ENCODE data around the gene FOXK1.

The FOXK1 gene

GRCh38 chr7:4683884-4684565 lies 1.9 kb downstream of the FOXK1 start (continued):
- TF ChIP-seq, protein P1, sequence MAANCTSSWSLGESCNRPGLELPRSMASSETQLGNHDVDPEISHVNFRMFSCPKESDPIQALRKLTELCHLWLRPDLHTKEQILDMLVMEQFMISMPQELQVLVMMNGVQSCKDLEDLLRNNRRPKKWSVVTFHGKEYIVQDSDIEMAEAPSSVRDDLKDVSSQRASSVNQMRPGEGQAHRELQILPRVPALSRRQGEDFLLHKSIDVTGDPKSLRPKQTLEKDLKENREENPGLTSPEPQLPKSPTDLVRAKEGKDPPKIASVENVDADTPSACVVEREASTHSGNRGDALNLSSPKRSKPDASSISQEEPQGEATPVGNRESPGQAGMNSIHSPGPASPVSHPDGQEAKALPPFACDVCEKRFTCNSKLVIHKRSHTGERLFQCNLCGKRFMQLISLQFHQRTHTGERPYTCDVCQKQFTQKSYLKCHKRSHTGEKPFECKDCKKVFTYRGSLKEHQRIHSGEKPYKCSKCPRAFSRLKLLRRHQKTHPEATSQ (tag by site-specific recombination; IDR thresholded peaks at IDR 0.05) = no peak
- 0 out of 2 replicates have a peak, but pooled peaks have one; percentile 9 for TF ChIP-seq ZBTB8A (tag by site-specific recombination; IDR thresholded peaks at IDR 0.05)
- no peak for TF ChIP-seq ZNF16 (tag by site-specific recombination; IDR thresholded peaks at IDR 0.05; ENCODE audit: low read depth)
- no peak for TF ChIP-seq ZFP3 (tag by site-specific recombination; IDR thresholded peaks at IDR 0.05; ENCODE audit: low read depth)
- peak; percentile 54 for TF ChIP-seq ZBTB20 (tag by site-specific recombination; IDR thresholded peaks at IDR 0.05)
- no peak for TF ChIP-seq ZNF48 (tag by site-specific recombination; IDR thresholded peaks at IDR 0.05)
- peak; percentile 15 for TF ChIP-seq SP2 (tag by site-specific recombination; IDR thresholded peaks at IDR 0.05)
- no peak for TF ChIP-seq ZNF223 (tag by site-specific recombination; IDR thresholded peaks at IDR 0.05)
- no peak for TF ChIP-seq ZNF837 (tag by site-specific recombination; IDR thresholded peaks at IDR 0.05)
- 0 out of 2 replicates have a peak, but pooled peaks have one; percentile 27 for TF ChIP-seq ZEB2 (tag by site-specific recombination; IDR thresholded peaks at IDR 0.05)
- TF ChIP-seq ZNF202 (tag by site-specific recombination; IDR thresholded peaks at IDR 0.05; ENCODE audit: borderline replicate concordance) = no peak
- peak; percentile 73 for TF ChIP-seq SP7 (tag by site-specific recombination; IDR thresholded peaks at IDR 0.05)
- no peak for TF ChIP-seq ZNF510 (tag by site-specific recombination; IDR thresholded peaks at IDR 0.05; ENCODE audit: insufficient replicate concordance)
- TF ChIP-seq ZNF350 (tag by site-specific recombination; IDR thresholded peaks at IDR 0.05) = no peak

DNA sequence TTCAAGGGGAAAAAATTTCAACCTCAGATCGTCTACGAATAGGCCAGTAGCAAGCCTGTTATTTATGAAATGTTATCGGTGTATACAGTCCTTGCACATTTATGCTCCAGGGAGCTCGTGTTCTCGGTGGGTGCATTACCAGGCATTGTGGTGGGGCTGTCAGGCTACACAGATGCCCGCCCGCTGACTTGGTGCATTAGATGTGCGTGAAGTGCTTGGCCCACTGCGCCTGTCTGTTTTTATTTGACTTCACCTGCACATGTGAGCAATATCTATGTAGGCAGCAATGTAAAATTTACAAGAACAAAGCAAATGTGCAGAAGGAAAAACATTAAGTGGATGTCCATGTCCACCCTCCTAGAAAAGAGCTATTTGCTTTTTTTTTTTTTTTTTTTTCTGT lies 2.8 kb downstream of the FOXK1 start:
- Histone ChIP-seq H3K27ac (ENCODE audit: extremely low read depth, low read depth, low read length) (peak overlapping the region; percentile 91; the same call in 1 of the 2 replicates), H3K4me1 (ENCODE audit: control insufficient read depth, insufficient read depth, low read length) (no peaks in the 10 kb centered on the region), H3K36me3 (ENCODE audit: control insufficient read depth in 2 of 2, insufficient read depth in 1 of 2, low read length in 2 of 2) (peaks cover 0 to 3% of the 10 kb centered on the region in 2 experiments; a peak in 2 of 3 replicates), H3K9me3 (ENCODE audit: control insufficient read depth, insufficient read depth, low read depth, low read length) (no peaks in the 10 kb centered on the region), H3K4me3 (ENCODE audit: low read depth, low read length) (no peak overlapping the region)
- CTCF ChIA-PET = interaction anchor here (0.7 to 0.8 kb wide), 2 partner anchors 42 to 66 kb away, joined by 3 read pairs; no protein-coding TSS in a partner anchor
- POLR2A ChIA-PET = interaction anchor here (0.5 to 0.7 kb wide), 3 partner anchors 15 to 1797 kb away, joined by 3 to 4 read pairs (median 4); partner anchors contain the start of gene AP5Z1
- TF ChIP-seq ZNF707 (tag by site-specific recombination; IDR thresholded peaks at IDR 0.05) (no peak), SETDB1 (IDR thresholded peaks at IDR 0.05; ENCODE audit: insufficient read length, low read length) (no peak), ZNF571 (tag by site-specific recombination; IDR thresholded peaks at IDR 0.05) (no peak), IKZF3 (tag by site-specific recombination; IDR thresholded peaks at IDR 0.05) (no peak), ZNF37A (tag by site-specific recombination; IDR thresholded peaks at IDR 0.05) (no peak), ZNF239 (tag by site-specific recombination; IDR thresholded peaks at IDR 0.05) (no peak), ZNF560 (tag by site-specific recombination; IDR thresholded peaks at IDR 0.05; ENCODE audit: borderline replicate concordance) (no peak), GLI4 (tag by site-specific recombination; IDR thresholded peaks at IDR 0.05) (no peak), ZNF843 (tag by site-specific recombination; IDR thresholded peaks at IDR 0.05) (no peak), ZNF529 (tag by site-specific recombination; IDR thresholded peaks at IDR 0.05; ENCODE audit: insufficient replicate concordance) (no peak), ZNF645 (tag by site-specific recombination; IDR thresholded peaks at IDR 0.05) (no peak), ZNF596 (tag by site-specific recombination; IDR thresholded peaks at IDR 0.05) (no peak), ZNF335 (tag by site-specific recombination; conservative IDR thresholded peaks at IDR 0.05) (no peak), ZNF121 (tag by site-specific recombination; IDR thresholded peaks at IDR 0.05) (no peak), ZNF341 (tag by site-specific recombination; IDR thresholded peaks at IDR 0.05; ENCODE audit: low read depth) (no peak), SALL2 (tag by site-specific recombination; IDR thresholded peaks at IDR 0.05; ENCODE audit: borderline replicate concordance) (no peak), SP7 (tag by site-specific recombination; IDR thresholded peaks at IDR 0.05) (no peak), GFI1B (tag by site-specific recombination; IDR thresholded peaks at IDR 0.05) (no peak)
- TF ChIP-seq, protein P2, sequence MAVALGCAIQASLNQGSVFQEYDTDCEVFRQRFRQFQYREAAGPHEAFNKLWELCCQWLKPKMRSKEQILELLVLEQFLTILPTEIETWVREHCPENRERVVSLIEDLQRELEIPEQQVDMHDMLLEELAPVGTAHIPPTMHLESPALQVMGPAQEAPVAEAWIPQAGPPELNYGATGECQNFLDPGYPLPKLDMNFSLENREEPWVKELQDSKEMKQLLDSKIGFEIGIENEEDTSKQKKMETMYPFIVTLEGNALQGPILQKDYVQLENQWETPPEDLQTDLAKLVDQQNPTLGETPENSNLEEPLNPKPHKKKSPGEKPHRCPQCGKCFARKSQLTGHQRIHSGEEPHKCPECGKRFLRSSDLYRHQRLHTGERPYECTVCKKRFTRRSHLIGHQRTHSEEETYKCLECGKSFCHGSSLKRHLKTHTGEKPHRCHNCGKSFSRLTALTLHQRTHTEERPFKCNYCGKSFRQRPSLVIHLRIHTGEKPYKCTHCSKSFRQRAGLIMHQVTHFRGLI (tag by site-specific recombination; IDR thresholded peaks at IDR 0.05) = no peak
- TF ChIP-seq, protein P3, sequence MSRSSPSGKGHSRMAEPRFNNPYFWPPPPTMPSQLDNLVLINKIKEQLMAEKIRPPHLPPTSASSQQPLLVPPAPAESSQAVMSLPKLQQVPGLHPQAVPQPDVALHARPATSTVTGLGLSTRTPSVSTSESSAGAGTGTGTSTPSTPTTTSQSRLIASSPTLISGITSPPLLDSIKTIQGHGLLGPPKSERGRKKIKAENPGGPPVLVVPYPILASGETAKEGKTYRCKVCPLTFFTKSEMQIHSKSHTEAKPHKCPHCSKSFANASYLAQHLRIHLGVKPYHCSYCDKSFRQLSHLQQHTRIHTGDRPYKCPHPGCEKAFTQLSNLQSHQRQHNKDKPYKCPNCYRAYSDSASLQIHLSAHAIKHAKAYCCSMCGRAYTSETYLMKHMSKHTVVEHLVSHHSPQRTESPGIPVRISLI (tag by site-specific recombination; IDR thresholded peaks at IDR 0.05) = no peak
